Stimulated activated CD8-positive, alpha-beta memory T cell treated with anti-CD3 and anti-CD28 coated beads, Interleukin-7, amount 100 ng/mL, for 48 hours (primary cell): ENCODE results near the gene TBX15.

Source experiments
- DNase-seq, 2 donors: peaks; one replicate each; pipeline ENCODE4 v3.0.0-alpha.2; 2020; ENCODE audit warnings: low read depth in 1 of 2; ENCODE audit errors: extremely low read depth in 1 of 2

The TBX15 gene

GRCh38 chr1:118985640-118986554 is 2.2 kb downstream of the TBX15 start:
- DNase-seq, result no peak

DNA sequence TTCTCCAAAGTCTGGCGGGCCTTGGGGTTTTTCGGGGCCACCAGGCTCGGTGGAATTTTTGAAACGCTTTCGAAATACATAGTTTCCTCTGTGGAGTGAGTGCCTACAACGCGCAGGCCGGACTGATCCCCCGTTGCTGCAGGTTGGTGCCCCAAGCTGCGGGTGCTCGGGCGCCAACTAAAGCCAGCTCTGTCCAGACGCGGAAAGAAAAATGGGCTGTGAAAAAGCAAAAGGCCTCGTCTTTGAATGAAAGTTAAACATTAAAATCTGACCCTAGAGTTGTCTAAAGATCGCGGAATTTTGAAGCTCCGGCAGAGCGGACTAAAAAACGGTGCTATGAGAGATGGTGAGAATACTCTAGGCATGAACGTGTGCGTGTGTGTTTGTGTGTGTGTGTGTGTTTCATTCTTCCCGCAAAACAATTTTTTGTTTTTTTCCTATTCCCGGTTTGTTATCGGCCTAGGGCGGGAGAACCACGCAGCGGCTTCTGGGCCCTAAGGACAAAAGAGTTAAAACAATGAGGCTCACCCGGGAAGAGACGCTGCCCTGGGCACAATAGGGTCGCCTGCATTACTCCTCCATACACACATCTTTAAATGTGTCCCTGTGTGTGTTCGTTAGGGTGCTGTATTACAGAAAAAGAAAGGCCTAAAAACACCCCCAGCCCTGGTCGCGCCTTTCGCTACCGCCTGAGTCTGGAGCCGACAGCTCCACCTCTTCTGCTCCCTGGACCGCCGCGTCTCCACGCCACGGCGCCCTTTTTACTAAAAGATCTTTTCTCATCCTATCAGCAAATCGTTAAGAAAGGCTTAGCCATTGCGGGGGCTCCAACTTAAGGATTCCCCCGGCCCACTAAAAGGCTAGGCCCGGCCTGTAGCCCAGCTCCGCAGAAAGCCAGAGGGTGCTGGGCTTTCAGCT is 3.2 kb downstream of the TBX15 start:
- DNase-seq, result no peak

GRCh38 chr1:118984086-118984721 is 3.9 kb downstream of the TBX15 start:
- no peak for DNase-seq

DNA sequence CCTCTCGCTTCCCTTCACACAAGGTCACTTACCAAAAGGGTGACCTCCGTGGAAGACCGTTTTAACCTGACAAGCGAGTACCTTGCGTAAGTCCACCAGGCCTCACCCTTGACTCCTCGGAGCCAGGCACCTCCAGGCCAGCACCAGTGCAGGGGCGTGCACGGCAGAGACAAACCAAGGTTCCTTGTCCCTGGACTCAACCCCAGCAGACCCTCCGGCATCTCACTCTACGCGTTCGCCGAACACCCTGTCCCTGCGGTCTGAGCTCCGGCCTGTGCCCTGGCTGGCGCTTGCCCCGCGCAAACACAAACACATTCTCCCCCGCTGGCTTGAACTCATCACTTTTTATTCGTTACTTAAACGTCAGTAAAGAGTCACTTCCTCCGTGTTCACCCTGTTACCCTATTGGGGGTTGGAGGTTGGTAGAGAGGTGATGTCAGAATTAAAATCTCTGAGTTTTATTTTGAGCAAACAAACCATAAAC is 4.5 kb downstream of the TBX15 start:
- no peak for DNase-seq

GRCh38 chr1:118982821-118983557 is 5.2 kb downstream of the TBX15 start:
- no peak for DNase-seq

DNA sequence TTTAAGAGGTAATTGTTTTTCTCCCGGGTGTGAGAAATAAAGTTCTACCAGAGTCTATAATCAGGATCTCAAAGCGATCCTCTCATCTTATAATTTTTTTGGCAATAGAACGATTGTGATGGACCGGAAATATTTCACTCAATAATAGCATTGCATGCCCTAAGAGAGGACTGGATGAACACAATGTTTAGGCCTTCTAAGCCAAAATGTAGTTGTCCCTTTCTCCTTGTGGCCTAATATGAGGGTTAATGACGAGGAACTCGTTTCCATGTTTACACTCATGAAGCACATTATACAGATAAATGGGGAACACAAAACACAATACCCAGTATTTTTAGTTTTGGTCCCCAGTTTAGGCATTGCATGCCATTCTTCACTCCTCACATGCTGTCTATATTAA is 5.9 kb downstream of the TBX15 start:
- no peak for DNase-seq

GRCh38 chr1:118981436-118981835 is 6.7 kb downstream of the TBX15 start:
- no peak for DNase-seq

DNA sequence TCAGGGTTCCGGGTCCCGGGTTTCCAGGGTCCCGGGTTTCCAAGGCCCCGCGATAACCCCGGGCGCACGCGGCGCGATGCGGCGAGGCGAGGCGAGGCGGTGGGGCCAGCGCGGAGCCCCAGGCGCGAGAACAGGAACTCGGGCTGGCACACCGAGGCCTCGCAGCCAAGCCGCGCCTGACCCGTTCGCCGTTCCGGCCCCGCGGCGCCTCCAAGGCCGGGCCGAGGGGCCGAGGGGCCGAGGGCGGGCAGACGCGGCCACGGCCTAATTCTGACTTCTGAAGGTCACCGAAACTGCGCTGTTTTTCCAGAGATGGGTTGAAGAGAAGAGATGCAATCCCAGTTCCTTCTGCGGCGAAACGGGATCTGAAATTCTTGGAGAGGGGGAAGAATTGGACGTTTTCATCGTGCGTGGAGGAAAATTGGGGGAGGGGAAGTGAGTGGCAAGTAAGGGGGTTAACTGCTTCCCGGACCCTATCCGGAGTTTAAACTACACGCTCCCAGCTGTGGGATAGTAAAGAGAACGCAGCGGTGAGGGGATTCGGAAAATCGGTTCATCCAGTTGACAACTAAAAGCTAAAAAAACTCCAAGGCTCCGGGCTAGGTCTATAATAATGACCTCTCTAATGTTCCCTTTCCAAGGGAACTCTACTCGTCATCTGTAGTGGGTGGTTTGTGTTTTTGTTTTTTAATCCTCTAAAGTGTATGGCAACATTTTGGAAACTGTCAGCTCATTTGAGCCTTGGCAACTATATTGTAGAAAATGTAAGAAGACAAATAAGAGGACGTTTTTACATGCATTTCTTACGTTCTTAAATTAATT is 8.2 kb downstream of the TBX15 start:
- DNase-seq, result no peak

DNA sequence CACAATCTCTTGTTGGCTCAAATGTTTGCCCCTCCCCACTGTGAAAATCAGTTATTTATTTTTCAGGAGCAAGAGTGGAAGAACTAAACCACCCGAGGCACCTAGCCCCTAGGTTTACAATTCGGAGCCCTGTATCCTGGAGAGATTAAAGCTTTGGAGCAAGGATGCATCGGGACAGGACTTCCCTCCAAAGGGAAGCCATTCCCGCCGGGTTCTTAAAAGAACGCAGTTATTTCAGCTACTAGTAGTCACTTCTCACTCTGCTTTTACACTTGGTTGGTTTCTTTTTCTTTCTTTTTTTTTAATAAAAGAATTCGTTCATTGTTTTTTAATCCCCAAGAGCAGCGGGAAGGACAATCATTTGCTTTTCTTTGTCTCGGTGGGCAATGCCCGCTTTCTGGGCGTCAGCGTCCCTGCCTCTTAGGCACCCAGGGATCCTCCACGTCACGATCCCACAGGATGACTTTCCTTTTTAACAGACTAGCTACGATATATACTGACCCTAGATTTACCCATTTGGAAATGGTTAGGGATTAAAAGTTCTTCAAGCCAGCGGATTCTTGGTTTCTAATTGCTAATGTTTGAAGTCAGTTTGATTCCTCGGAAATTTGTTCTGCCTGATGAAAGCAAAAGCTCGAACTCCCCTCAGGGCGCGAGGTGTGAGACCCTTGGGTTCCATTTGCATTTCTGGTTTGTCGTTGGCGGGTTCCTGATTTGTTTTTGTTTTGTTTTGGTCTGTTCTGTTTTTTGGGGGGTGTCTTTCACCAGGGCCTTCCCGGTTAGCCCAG is 9.0 kb downstream of the TBX15 start:
- no peak for DNase-seq

DNA sequence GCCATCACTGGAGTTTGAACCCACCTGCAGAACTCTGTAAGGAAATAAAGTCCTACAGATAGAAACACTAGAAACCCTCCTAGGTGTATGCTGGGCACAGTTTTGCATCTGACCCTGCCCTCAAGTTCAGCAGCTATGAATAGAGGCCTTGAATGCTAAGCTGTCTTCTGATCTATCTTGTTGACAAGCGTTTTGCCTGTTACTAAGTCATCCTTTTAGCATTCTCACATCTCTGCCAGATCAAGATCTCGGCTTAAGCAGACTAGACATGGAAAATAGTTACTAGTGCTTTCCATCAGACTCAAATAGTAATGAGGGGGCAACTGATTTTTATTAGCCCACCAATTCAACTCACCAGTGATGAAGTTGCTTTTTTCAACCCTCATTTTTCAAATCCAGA is 10.5 kb downstream of the TBX15 start:
- DNase-seq, result no peak

GRCh38 chr1:118974661-118975060 is 13.5 kb downstream of the TBX15 start:
- no peak for DNase-seq

- DNase-seq, result no peak
Measured at GRCh38 chr1:118973531-118974137, 14.5 kb downstream of the TBX15 start.

DNA sequence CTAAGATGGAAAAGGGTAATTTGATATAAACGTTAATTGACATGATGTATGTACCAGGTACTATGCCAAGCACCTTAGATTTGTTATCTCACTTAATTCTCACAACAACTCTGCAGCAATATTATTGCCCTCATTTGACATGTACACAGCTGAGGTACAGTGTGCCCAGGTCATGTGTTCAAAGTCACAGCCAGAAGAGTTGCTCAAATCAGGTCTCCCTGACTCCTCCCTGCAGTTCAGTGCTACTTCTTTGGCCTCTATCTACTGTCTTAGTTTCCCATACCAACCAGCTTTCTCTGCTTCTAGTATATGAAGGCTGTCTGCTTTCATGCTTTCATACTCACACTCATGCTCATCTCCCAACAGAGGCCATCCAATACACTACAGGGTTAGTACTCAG is 15.1 kb downstream of the TBX15 start:
- no peak for DNase-seq

- no peak for DNase-seq
Measured at GRCh38 chr1:118970451-118970850, 17.7 kb downstream of the TBX15 start.

DNA sequence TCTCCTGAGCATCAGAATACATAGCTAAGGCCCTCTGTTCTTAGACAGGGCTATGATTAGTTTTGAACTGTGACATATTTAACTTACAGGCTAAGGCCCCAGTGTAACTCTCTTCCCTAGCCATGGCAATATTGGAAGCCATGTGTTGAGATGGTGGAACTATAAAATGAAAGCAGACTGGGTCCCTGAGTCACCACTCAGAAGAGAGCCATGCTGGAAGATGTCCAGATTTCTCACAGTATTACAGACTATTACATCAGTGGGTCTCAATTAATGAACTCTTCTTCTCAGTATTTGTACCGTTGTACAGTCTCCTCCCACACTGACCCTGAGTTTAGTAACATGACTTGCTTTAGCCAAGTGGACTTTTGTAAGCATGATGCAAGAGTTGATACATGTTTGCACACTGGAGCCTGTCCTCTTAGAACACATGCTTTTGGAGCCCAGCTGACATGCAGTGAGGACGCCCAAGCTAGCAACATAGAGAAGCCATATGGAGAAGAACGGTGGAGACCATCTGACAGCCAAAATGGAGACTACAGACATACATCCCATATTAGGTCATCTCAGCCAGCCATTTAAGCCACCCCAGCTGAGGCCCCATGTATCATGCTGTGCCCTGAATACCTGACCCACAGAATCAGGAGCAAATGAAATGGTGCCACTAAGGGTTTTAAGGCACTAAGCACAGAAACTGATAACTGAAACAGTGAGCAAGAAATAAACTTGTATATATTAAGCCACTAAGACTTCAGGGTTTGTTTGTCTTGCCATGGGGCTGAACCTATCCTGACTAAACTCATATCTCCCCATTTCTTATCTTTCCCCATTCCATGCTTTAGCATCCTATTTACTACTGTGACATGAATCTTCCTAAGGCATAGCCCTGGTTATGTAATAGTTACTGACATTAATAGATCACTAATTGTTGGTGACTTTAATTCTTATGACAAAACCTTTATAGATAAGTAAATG is 24.4 kb downstream of the TBX15 start:
- DNase-seq, result no peak

DNA sequence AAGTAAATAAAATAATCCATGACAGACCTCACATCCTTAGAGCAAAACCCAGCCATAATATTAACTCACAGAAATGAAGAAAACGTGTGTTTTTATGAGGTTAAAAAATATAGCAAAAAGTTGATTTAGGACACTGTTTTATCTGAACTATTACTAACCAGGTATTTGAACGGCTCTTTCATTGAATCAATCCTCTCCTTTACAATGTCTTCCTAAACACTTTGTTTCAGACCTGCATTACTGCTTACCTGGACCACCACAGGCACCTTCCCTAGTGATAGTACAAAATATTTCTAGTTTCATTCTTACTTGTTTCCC is 25.0 kb downstream of the TBX15 start:
- DNase-seq, result no peak

DNA sequence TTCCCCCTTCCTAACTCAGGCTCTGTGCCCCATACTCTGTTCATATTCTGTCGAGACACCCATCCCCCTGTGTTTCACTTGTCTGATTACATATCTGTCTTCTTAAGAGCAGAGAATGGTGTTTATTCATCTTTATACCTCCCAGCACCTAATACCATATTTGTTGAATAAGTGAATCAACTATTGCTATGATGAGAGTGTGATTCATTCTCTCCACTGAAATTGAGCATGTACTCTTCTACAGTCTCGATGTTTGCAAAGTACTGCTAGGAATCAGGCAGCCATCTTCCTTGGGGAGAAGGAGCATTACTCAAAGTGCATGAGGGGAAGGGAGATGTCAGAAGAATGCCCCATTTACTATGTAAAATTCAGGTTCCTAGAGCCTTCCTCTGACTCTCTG is 27.0 kb downstream of the TBX15 start:
- no peak for DNase-seq
